ENCODE measurements around the gene OTOG. TPM values are rescaled to one million over a fixed set of nuclear protein-coding genes. Genes with fewer than 3 reads are reported as not detected.
A peak's percentile ranks its signal among the peaks of the same experiment; 100 is the strongest.

Gene OTOG
- total RNA-seq, 1 experiment from 2014 or later: 5.9 TPM

DNA sequence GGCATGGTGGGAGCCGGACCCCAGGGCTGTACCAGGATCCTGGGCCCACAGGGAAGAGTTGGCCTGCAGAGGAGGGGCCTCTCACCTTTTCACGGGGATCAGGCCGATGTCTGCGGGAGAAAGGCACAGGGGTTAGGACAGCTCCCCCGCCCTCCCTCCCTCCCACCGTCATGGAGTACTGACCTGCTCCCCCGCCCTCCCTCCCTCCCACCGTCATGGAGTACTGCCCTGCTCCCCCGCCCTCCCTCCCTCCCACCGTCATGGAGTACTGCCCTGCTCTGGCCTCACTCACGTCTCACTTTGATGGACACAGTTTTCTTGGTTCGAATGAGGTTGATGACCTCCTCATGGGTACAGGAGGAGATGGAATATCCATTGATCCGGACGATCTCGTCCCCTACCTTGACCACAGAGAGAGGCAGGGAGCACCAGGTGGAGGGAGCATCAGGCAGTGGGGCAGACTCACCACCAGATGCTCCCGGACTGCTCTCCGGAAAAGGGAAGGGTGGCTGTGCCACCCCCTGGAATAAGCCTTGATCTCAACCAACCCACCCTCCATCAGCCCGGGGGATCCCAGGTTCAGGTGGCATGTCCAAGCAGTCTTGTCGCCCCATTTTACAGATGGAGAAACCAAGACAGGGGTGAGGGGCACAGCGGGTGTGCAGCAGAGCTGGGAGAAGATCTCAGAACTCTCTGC, 20.0 kb upstream of the OTOG start:
- H3K27ac ChIP-seq: no peak overlapping the region
- no peaks in the 10 kb centered on the region for H3K27me3 ChIP-seq
- no peak overlapping the region for H3K4me3 ChIP-seq
- no peak for DNase-seq
- no peaks in the 10 kb centered on the region for H3K36me3 ChIP-seq
- peaks cover 40% of the 10 kb centered on the region for H3K4me1 ChIP-seq
- H3K9me3 ChIP-seq (replicated peaks): no peaks in the 10 kb centered on the region

DNA sequence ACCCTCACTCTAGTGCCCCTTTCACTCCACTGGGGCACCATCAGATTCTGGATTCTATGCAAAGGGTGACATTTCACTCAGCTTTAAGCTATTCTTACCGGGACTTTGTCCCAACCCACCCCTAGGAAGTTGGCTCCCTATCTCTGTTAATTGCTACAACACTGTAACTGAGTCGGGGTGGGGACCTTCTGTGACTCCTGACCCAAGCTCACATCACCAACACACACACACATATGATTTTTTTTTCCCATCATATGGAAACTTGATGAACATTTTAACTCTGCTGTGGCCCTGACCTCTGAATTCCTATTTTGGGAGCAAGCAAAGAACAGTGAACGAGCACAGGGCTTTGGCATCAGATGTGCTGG, 19.4 kb upstream of the OTOG start:
- Histone ChIP-seq H3K36me3 (no peaks in the 10 kb centered on the region), H3K4me3 (no peak overlapping the region; the same call in 1 of the 2 replicates), H3K27me3 (no peaks in the 10 kb centered on the region), H3K4me1 (peaks cover 40% of the 10 kb centered on the region), H3K9me3 (replicated peaks) (no peaks in the 10 kb centered on the region), H3K27ac (no peak overlapping the region)
- DNase-seq: no peak

DNA sequence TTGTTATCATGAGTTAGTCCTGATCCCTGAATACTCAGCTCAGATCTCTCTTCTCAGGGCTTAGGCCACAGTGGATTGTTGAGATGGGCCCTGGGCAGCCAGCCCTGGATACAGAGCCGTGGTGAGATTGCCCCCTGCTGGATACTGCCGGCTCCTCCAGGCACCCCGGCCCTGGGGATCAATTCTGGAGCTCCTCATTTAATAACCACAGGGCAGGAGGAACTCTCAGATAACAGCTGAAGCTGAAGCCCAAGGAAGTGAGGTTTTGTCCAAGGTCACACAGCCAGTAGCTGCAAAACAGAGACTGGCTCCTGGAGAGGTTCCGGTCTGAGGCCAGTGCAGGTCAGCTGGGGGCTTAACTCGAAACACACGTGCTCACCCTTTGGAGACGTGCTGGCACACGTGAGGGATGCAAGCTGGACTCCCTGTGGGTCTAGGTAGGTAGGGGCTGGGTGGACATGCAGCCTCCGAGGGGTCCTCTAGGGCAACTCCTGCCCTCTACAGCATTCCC, 18.8 kb upstream of the OTOG start:
- peak; percentile 90 to 97 for DNase-seq
- peak overlapping the region; percentile 94 for H3K27ac ChIP-seq
- H3K4me1 ChIP-seq: peaks cover 40% of the 10 kb centered on the region
- no peaks in the 10 kb centered on the region for H3K9me3 ChIP-seq (replicated peaks)
- H3K4me3 ChIP-seq: peak overlapping the region; percentile 35
- no peaks in the 10 kb centered on the region for H3K36me3 ChIP-seq
- H3K27me3 ChIP-seq: no peaks in the 10 kb centered on the region

DNA sequence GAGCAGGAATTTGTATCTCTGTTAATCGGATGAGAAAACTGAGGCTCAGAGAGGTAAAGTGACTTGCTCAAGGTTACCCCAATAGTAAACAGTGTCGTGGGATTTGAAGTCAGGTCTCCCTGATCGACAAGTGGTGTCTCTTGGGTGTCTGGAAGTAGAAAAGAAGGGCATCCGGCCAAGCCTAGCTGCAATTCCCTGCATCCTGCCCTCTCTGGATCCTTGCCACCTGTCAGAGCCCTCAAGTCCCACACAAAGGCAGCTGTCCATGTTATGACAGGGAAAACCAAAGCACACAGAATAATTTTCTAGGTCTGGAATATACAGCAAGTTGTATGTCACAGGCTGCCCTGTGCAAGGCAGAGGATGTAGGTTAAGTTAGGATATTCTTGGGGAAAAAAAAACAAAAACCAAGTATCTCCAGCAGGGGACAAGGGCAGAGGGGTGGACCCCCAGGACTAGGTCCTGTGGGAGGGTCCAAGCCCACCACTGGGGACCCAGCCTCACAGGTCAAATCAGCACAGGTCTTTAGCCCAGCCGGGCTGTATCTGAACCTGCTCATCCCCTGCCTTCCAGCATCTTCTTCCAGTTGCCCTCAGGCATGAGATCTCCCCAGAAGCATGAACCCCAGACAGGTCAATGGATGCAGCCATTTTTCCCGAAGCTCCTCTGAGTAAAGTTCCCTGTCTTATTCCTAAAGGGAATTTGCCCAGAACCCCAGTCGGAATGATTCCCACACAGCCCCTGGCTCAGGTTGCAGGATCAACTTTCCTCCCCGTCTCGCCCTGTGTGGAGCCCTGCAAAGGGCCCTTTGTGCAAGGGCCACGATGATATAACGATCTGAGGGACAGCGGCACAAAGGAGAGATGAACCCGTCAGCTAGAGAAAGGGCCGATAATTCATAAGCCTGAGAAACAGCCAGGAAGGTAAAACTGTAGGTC, 17.9 kb upstream of the OTOG start:
- peak; percentile 94 to 99 for DNase-seq
- no peaks in the 10 kb centered on the region for H3K9me3 ChIP-seq (replicated peaks)
- H3K27me3 ChIP-seq: no peaks in the 10 kb centered on the region
- no peaks in the 10 kb centered on the region for H3K36me3 ChIP-seq
- peaks cover 40% of the 10 kb centered on the region for H3K4me1 ChIP-seq
- H3K4me3 ChIP-seq: peak overlapping the region; percentile 37
- H3K27ac ChIP-seq: peak overlapping the region; percentile 94

DNA sequence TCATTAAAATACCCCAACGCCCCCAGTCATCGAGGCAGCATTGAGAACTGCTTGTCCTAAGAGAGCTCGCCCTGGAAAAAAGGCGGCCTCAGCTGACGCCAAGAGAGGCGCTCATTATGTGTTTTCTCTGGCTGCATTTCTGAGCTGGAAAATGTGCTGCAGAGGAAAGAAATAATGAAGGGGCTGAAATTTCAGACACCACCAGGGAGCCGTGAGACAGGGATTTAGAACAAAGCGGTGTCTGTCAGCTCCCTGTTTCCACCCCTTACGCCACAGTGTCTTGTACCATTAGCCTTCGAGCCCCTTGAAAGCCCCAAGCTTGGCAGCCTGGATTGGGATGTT, 17.2 kb upstream of the OTOG start:
- H3K27me3 ChIP-seq: no peaks in the 10 kb centered on the region
- peak overlapping the region; percentile 37 for H3K4me3 ChIP-seq
- H3K36me3 ChIP-seq: no peaks in the 10 kb centered on the region
- H3K4me1 ChIP-seq: peaks cover 40% of the 10 kb centered on the region
- peak; percentile 65 to 87 for DNase-seq
- no peaks in the 10 kb centered on the region for H3K9me3 ChIP-seq (replicated peaks)
- H3K27ac ChIP-seq: peak overlapping the region; percentile 94

DNA sequence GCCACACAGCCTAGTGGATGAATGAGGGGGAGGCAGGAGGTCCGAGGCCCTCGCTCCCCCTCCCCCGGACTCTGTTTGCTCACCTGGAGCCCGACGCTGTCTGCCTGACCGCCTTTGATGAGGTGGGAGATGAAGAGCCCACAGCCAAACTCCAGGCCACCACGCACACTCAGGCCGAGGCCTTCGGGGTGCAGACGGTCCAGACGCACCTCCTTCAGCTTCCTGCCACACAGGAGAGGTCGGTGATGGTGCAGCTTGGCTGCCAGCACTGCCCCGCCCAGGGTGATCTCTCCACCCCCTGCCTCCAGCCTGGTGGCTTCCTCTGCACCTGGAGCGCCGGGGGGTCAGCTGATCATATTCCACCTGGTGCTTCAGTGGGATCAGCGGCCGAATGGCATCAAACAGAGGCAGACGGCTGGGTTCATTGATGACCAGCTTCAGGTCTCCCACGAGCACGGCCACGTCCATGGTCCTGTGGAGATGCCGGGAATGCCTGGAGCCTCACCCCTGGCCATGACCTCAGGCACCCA, 15.9 kb upstream of the OTOG start:
- H3K4me1 ChIP-seq: peaks cover 40% of the 10 kb centered on the region
- no peak for DNase-seq
- H3K27me3 ChIP-seq: no peaks in the 10 kb centered on the region
- H3K9me3 ChIP-seq (replicated peaks): no peaks in the 10 kb centered on the region
- peak overlapping the region; percentile 8; the same call in 1 of the 2 replicates for H3K27ac ChIP-seq
- no peak overlapping the region for H3K4me3 ChIP-seq
- H3K36me3 ChIP-seq: no peaks in the 10 kb centered on the region

DNA sequence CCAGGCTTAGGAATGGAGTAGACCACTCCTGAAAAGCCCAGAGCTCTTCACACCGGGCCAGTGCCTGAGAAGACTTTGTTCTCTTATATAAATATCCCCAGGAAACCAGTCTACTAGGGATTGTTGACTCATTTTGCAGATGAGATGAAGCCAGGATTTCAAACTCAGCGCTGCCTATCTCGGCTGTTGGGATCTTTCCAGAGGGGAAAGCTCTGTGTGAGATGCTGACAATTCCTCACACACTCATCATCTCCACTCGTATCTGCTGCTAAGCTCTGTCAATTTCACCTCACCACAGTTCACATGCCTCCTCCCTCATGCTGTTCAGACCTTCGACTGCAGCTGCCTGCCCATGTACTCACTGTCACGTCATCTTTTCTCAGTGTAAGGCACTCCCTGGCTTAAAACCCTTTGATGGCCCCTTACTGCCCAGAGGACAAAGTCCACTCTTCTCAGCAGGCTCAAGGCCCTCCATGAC, 15.4 kb upstream of the OTOG start:
- Histone ChIP-seq H3K27ac (peak overlapping the region; percentile 8; the same call in 1 of the 2 replicates), H3K4me3 (no peak overlapping the region), H3K4me1 (peaks cover 40% of the 10 kb centered on the region), H3K27me3 (no peaks in the 10 kb centered on the region), H3K36me3 (no peaks in the 10 kb centered on the region), H3K9me3 (replicated peaks) (no peaks in the 10 kb centered on the region)
- DNase-seq: peak; percentile 66 to 77

DNA sequence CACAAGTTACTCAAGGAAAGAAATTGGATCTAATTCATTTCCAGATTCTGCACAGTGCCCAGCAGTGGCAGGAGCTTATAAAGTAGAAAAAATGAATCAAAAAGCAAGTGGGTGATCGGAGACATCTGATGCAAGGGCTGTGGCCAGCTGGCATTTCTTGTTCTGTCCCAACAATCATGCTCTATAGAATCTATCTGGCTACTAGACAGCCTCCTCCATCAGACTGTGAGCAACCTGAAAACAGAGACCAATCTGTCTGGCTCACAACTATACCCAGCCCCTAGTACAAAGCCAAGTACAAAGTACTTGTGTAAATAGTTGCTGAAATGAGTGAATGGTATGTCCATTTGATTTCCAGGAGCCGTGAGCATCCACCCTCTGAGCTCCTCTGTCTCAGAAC, 14.3 kb upstream of the OTOG start:
- DNase-seq: no peak
- Histone ChIP-seq H3K9me3 (replicated peaks) (no peaks in the 10 kb centered on the region), H3K27ac (no peak overlapping the region), H3K36me3 (no peaks in the 10 kb centered on the region), H3K4me3 (no peak overlapping the region), H3K27me3 (no peaks in the 10 kb centered on the region), H3K4me1 (peaks cover 38% of the 10 kb centered on the region)

DNA sequence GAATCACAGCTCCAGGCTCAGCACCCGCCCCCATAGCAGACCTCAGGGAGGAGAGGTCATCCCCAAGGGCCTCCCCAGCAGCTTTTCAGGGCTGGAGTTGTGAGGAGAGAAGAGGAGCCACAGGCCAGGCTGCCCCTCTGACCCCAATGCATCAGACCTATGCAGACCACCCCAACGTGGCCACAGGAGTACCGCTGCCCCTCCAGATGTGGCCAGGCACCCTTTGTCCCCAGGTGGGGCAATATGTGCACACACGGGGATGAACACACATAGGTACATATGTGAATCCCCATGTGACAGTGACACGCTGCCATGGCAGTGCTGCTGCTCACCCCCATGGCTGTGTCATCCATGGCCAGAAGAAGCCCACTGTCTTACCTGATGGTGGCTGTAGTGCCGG, 13.7 kb upstream of the OTOG start:
- no peaks in the 10 kb centered on the region for H3K9me3 ChIP-seq (replicated peaks)

DNA sequence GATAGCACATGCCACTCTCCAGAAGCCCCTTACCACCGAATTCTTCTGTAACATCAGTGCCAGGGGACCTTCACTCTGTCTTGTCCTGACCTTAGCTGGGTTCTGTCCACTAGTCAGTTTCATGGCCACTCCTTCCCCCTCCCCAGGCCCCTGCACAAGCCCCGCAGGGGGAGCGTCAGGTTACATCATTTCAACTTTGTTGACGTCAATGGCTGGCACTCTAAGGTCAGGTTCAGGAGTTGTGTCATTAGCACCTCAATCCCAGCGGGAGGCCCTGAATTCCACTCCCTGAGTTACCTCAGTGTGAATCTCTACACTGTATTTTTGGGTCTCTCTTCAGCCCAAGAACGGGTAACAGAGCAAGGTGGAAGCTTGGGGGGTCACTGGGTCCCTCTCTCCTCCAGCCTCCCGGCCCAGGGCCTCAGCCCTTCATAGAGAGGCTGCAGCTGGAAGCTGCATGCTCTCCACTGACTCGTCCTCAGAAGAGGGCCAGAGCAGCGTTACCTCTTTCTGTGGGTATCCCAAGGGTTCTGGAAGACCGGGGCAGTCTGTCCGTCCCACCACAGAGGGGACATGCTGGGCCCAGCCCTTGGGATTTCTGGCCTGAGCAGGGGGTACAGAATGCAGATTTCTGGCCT, 13.2 kb upstream of the OTOG start:
- Histone ChIP-seq H3K4me3 (no peak overlapping the region), H3K27ac (no peak overlapping the region), H3K27me3 (no peaks in the 10 kb centered on the region), H3K36me3 (no peaks in the 10 kb centered on the region), H3K9me3 (replicated peaks) (no peaks in the 10 kb centered on the region), H3K4me1 (peaks cover 35% of the 10 kb centered on the region)
- no peak for DNase-seq

More for the DNA sequence above, 13.7 kb upstream of the OTOG start:
- H3K4me1 ChIP-seq: peaks cover 35% of the 10 kb centered on the region
- DNase-seq: no peak
- H3K36me3 ChIP-seq: no peaks in the 10 kb centered on the region
- no peak overlapping the region for H3K4me3 ChIP-seq
- no peak overlapping the region for H3K27ac ChIP-seq
- H3K27me3 ChIP-seq: no peaks in the 10 kb centered on the region

DNA sequence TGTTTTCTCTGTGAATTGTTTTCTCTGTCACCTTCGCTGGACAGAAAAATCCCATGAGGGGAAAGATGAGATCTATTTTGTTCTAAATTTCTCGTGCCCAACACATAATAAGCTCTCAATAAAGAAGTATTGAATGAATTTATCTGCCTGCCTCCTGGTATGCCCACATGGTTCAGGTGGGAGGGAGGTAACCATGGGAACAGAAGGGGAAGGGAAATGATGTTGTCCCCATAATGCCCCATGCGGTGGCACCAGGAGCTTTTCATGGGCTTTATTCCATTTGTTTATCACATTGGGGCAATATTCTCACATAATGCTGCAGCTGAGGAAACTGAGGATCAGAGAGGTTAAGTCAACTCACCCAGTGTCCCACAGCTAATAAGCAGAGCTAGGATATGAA, 11.6 kb upstream of the OTOG start:
- H3K9me3 ChIP-seq (replicated peaks): no peaks in the 10 kb centered on the region
- peaks cover 25% of the 10 kb centered on the region for H3K4me1 ChIP-seq
- H3K27me3 ChIP-seq: no peaks in the 10 kb centered on the region
- no peak overlapping the region for H3K4me3 ChIP-seq
- H3K36me3 ChIP-seq: no peaks in the 10 kb centered on the region
- no peak for DNase-seq
- H3K27ac ChIP-seq: no peak overlapping the region

DNA sequence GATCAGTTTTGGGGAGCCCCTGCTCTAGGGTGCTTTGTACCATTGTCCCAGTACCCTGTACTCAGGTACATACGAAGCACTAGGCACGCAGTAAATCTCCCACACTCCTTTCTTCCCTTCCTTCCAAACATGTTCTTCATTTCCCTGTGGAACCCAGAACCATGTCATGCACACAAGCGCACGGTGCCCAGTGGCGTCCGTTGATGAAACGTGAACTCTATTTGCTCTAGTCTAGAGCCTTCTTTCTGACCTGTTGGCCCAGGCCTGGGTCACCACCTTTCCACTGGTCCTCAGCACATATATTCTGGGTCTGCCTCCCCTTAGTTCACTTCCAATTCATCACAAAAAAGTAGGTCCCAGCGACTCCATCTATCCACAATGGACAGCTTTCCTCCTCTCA, 9.8 kb upstream of the OTOG start:
- H3K4me3 ChIP-seq: no peak overlapping the region
- no peaks in the 10 kb centered on the region for H3K9me3 ChIP-seq (replicated peaks)
- DNase-seq: no peak
- H3K27me3 ChIP-seq: no peaks in the 10 kb centered on the region
- H3K4me1 ChIP-seq: peaks cover 9% of the 10 kb centered on the region; the same call in 1 of the 2 replicates
- H3K36me3 ChIP-seq: no peaks in the 10 kb centered on the region
- H3K27ac ChIP-seq: no peak overlapping the region

DNA sequence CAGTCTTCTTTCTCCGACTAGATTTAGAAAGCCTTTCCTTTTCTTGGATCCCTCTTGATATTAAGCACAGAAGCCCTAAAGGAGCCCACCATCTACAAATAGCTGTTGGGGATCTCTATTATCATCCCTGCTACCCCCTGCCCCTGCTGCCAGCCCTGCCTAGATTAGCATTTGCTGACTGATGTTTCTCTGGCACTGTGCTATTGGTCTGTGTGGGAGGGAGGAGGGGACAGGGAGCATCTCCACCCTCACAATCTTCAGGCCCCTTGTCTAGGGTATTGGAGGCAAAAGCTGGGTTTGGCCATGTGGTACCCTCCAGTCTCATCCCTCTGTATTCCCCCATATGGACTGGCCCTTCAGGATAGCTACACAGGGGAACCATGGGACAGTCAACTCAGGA, 9.0 kb upstream of the OTOG start:
- no peak overlapping the region for H3K27ac ChIP-seq
- peaks cover 9% of the 10 kb centered on the region; the same call in 1 of the 2 replicates for H3K4me1 ChIP-seq
- no peaks in the 10 kb centered on the region for H3K27me3 ChIP-seq
- H3K36me3 ChIP-seq: no peaks in the 10 kb centered on the region
- no peak overlapping the region for H3K4me3 ChIP-seq
- no peaks in the 10 kb centered on the region for H3K9me3 ChIP-seq (replicated peaks)
- no peak for DNase-seq

DNA sequence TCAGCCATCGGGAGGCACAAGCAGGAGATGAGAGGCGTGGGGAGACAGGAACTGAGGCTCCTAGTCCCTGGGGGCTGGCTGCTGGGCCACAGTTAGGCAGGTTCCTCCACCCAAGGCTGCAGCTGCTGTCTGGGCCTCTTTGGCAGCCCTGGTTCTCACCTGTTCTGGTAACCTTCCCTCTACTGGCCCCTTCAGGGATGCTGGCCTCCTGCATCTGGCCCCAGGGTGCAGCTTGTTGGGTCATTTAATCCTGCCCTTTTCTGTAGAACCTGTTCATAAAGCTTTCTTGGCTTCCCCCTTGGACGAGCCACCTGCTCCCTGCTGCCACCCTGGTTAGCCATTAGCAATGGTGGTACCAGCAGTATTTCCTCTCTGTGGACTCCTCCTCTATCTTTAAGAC, 8.3 kb upstream of the OTOG start:
- H3K4me1 ChIP-seq: peaks cover 9% of the 10 kb centered on the region; the same call in 1 of the 2 replicates
- H3K36me3 ChIP-seq: no peaks in the 10 kb centered on the region
- no peak overlapping the region for H3K27ac ChIP-seq
- peak; percentile 46 to 69 for DNase-seq
- no peaks in the 10 kb centered on the region for H3K9me3 ChIP-seq (replicated peaks)
- no peak overlapping the region for H3K4me3 ChIP-seq
- H3K27me3 ChIP-seq: no peaks in the 10 kb centered on the region
